ENCODE data around the gene TRABD2B.

TRABD2B gene

GRCh38 chr1:48021792-48022191 lies 24.6 kb upstream of the TRABD2B start:
- no peak for DNase-seq (ENCODE audit: low read depth in 3 of 3)

DNA sequence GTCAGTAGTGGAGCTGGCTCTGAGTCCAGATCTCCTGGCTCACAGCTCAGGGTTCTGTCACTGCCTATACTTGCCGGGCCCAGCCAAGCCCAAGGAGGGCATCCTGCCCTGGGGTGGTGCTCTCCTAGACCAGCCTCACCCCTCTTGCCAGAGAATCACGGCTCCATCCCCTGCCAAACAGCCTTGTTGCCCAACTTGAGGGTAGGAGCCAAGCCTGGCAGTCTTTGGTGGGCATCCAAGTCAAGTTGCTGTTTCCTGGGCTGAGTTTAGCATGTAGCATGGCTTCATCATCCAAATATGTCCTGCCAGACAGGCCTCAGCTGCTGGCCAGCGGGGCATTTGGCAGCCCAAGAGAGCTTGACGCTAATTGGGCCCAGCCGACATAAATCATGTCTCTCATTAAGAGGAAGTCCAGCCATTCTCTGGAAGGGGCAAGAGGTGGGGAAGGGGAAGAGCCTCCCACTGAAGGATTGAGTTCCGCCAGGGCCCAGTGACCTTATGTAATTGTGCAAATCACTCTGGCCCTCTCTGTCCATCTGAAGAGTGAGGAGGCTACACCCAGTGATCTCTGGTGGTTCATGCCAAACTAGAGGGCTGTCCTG lies 22.6 kb upstream of the TRABD2B start:
- no peak for DNase-seq (ENCODE audit: low read depth in 3 of 3)

- DNase-seq (ENCODE audit: low read depth in 3 of 3) = no peak
These were observed 21.6 kb upstream of the TRABD2B start for GRCh38 chr1:48018799-48019198.

DNA sequence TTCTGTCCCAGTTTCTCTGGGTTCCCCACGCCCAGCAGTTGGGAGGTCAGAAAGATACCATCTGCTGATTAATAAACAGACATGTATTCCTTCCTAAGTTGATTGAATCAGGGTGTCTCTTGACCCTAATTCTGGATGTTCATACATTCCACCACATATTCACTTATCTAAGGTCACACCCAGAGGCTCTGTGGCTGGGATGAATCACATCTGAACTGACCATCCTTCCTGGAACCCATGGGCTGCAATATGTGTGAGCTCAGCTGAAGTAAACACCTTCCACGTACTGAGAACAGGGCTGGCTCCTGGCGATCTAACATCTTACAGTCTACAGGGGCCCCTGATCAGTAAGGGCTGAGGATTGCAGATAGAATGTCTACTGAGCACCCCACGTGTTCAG lies 20.5 kb upstream of the TRABD2B start:
- DNase-seq (ENCODE audit: low read depth in 3 of 3) = no peak

DNA sequence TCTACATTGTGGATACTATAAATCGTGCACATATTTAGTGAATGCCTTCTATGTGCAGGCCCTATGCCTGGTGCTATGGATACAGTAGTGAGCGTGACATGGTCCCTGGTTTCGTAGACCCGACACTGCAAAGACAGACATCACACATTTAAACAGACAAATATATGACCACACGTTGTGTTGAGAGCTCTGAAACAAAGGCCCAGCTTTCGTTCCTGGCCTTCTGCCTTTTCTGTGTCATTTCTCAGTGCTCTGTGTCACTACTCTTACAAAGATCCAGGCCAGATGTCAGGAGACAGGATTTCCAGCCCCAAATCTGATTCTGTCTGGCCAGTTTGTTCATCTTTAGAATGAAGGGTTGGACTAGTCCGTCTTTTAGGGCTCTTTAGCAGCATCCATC lies 19.3 kb upstream of the TRABD2B start:
- no peak for DNase-seq (ENCODE audit: low read depth in 3 of 3)

DNA sequence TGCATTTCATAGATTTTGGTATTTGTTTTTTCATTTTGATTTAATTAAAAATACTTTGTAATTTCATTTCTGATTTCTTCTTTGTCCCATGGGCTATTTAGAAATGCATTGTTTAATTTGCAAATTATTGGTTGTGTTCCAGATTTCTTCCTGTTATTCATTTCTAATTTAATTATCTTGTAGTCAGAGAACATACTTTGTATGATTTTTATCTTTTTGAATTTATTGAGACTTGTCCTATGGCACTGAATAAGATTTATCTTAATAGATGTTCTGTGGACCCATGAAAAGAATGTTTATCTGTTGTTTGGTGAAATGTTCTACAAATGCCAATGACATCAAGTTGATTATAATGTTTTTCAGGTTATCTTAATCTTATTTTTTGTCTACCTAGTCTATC lies 16.1 kb upstream of the TRABD2B start:
- DNase-seq (ENCODE audit: low read depth in 3 of 3) = no peak

GRCh38 chr1:48007047-48007446 lies 9.9 kb upstream of the TRABD2B start:
- DNase-seq (ENCODE audit: low read depth in 3 of 3) = no peak

DNA sequence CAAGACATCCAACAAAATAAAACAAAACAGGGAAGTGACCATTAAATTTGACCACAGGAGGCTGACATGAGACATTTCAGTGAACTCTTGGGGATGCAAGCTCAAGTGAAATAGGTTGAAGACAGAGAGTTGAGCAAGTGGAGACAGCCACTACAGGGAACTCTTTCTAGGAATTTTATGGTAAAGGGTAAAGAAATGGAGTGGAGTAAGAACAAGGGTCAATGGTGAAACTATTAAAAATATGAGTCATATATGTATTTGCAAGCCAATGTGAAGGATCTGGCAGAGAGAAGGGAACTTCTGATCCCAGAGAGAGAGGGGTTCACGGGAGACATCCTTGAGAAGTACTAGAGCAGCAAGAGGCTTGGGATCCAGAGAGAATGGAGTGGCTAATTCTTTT lies 9.1 kb upstream of the TRABD2B start:
- DNase-seq (ENCODE audit: low read depth in 3 of 3) = no peak

- DNase-seq (ENCODE audit: low read depth in 3 of 3) = no peak
These were observed 8.3 kb upstream of the TRABD2B start for GRCh38 chr1:48005253-48006117.

DNA sequence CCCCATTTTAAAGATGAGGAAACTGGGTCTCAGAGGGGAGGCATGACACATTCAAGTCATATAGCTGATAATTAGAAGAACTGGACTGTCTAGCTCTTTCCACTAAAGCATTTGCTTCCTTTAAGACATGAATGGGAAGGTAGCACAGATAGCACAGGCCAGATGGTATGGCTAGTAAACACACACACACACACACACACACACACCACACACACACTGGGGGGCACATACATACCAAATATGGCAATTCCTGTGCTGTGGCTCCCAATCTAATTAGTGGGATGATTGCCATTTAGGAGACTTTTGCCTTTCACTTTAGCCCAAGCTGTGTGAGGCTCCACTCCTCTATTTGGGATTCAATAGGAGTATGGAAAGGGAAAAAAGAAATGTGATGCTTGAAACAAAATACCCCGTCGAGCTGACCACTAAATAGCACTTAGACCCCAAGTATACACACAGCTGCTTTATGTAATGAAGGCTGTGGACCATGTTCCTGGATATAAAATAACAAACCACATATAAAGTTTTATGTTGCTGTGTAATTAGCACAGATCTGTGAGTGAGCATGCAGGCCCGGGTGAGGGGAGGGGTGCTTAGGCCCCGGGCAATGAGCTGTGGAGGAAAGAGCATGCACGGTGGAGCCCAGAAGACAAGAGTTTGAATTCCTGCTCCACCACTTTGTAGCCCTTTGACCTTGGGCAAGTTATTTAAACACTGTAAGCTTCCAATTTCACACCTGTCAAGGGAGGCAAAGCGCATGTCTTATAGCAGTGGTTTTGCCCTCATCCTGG lies 6.8 kb upstream of the TRABD2B start:
- DNase-seq (ENCODE audit: low read depth in 3 of 3) = no peak

GRCh38 chr1:48002142-48002541 lies 5.0 kb upstream of the TRABD2B start:
- no peak for DNase-seq (ENCODE audit: low read depth in 3 of 3)

DNA sequence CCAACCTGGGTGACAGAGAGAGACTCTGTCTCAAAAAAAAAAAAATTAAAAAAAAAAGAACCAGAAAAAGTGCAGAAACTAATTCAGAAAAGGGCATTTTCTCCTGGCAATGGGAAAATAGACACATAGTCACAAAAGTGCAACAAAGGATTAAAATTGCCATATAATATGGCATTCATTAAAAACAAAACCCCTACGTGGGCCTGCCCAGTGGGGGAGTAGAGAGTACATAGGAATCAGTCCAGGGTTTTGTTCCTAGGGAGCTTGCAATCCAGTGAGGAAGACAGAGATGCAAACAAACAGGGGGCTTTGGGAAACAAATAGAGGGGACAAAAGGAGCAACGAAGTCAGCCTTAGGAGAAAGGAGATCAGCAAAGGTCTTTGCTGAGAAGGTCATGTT lies 4.5 kb upstream of the TRABD2B start:
- no peak for DNase-seq (ENCODE audit: low read depth in 3 of 3)

GRCh38 chr1:48000883-48001282 lies 3.7 kb upstream of the TRABD2B start:
- no peak for DNase-seq (ENCODE audit: low read depth in 3 of 3)

- DNase-seq (ENCODE audit: low read depth in 3 of 3) = no peak
These were observed 1.9 kb upstream of the TRABD2B start for GRCh38 chr1:47999097-47999496.

DNA sequence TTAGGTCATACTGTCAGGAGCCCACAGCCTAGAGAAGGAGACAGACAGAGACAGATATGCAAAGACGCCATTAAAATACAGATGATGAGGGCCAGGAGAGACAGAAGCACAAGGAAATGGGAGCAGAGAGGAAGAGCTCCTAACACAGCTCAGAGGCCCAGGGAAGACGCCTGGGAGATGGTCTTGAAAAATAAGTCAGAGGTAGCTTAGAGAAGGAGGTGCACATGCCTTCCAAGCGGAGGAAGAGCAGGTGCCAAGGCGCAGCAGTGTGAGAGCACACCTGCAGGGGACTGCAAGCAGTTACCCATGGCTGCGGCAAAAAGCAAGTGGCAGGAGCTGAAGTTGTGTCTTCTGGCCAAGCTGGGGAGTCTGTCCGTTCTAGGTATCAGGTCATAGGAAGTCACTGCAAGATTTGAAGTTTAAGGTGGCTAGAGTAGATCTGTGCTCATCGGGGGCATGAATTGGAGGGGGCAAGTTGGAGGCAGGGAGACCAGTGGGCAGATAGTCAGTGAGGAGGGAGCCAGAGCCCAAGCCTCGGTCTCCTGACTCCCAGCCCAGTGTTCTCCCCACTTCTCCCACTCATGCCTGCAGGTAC lies 1.3 kb upstream of the TRABD2B start:
- DNase-seq (ENCODE audit: low read depth in 3 of 3) = no peak

GRCh38 chr1:47996406-47997226 lies 569 bp downstream of the TRABD2B start:
- DNase-seq (ENCODE audit: low read depth in 3 of 3) = no peak

GRCh38 chr1:47996060-47996405 lies 1.2 kb downstream of the TRABD2B start:
- DNase-seq (ENCODE audit: low read depth in 3 of 3) = no peak

GRCh38 chr1:47995306-47996050 lies 1.7 kb downstream of the TRABD2B start:
- no peak for DNase-seq (ENCODE audit: low read depth in 3 of 3)

GRCh38 chr1:47993881-47994625 lies 3.1 kb downstream of the TRABD2B start:
- DNase-seq (ENCODE audit: low read depth in 3 of 3) = no peak

DNA sequence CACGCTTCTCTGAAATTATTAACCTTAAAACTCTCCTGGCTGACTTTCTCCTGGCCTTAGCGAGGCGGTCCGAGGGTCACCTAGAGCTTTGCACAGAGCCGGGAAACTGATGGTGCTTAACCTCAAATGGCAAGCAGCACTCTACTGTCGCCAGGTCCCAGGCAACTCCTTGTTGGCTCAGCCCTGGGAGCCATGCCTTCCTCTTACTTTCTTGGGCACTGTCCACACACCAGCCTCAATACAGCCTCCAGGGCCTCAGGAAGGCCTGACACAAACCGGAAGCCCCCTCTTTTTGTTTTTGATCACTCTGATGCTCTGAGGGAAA lies 3.8 kb downstream of the TRABD2B start:
- DNase-seq (ENCODE audit: low read depth in 3 of 3) = no peak
